IgD-negative memory B cell (primary cell): ENCODE data around the gene OR5C1. TPM values are rescaled to one million over a fixed set of nuclear protein-coding genes. Genes with fewer than 3 reads are reported as not detected.
"Not testable (repeated sequence)": the region's sequence is repeated elsewhere in the genome, so short reads cannot be mapped to it uniquely, and the experiment has no call there.

ENCODE experiments used
- H3K27ac Mint-ChIP-seq, 3 donors: one replicate each; pipeline ENCODE4 v1.8.0; 2020 to 2022; ENCODE audit warnings: mild to moderate bottlenecking in 3 of 3, mixed read lengths in 3 of 3, moderate library complexity in 1 of 3
- H3K27me3 Mint-ChIP-seq: one replicate; pipeline ENCODE4 v1.8.0; 2021; ENCODE audit warnings: mixed read lengths
- H3K36me3 Mint-ChIP-seq: one replicate; pipeline ENCODE4 v1.8.0; 2020; ENCODE audit warnings: mild to moderate bottlenecking, mixed read lengths
- H3K4me1 Mint-ChIP-seq, 3 donors: one replicate each; pipeline ENCODE4 v1.8.0; 2020 to 2022; ENCODE audit warnings: mixed read lengths in 3 of 3, mild to moderate bottlenecking in 1 of 3
- H3K4me3 Mint-ChIP-seq, 4 donors: one replicate each; pipeline ENCODE4 v1.8.0; 2020 to 2022; ENCODE audit warnings: mild to moderate bottlenecking in 4 of 4, mixed read lengths in 4 of 4, moderate library complexity in 3 of 4
- H3K9me3 Mint-ChIP-seq, 3 donors: one replicate each; pipeline ENCODE4 v1.8.0; 2020 to 2021; ENCODE audit warnings: mixed read lengths in 3 of 3, mild to moderate bottlenecking in 1 of 3
- polyA plus RNA-seq: library from polyadenylated mRNA; unstranded; fragments of 300-500 nt; fragmentation: Illumina TruSeq; gene quantifications from one replicate; pipeline ENCODE4 v1.2.3, GENCODE V29; 2021

Gene OR5C1
- polyA plus RNA-seq, 1 donor from 2014 or later, result not detected

DNA sequence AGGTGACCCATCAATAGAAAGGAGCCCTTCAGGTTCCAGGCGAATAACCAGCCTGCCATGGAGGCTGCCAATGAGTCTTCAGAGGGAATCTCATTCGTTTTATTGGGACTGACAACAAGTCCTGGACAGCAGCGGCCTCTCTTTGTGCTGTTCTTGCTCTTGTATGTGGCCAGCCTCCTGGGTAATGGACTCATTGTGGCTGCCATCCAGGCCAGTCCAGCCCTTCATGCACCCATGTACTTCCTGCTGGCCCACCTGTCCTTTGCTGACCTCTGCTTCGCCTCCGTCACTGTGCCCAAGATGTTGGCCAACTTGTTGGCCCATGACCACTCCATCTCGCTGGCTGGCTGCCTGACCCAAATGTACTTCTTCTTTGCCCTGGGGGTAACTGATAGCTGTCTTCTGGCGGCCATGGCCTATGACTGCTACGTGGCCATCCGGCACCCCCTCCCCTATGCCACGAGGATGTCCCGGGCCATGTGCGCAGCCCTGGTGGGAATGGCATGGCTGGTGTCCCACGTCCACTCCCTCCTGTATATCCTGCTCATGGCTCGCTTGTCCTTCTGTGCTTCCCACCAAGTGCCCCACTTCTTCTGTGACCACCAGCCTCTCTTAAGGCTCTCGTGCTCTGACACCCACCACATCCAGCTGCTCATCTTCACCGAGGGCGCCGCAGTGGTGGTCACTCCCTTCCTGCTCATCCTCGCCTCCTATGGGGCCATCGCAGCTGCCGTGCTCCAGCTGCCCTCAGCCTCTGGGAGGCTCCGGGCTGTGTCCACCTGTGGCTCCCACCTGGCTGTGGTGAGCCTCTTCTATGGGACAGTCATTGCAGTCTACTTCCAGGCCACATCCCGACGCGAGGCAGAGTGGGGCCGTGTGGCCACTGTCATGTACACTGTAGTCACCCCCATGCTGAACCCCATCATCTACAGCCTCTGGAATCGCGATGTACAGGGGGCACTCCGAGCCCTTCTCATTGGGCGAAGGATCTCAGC is 11.6 kb downstream of the OR5C1 start, which contains the start of gene OR1K1:
Gene OR1K1, plus strand, starts transcription at position 58 of the 995 bp plus-strand sequence. Its CDS starts 0 bp downstream, at position 58.
- H3K27me3 Mint-ChIP-seq, result no peaks in the 10 kb centered on the region
- peaks cover 1% of the 10 kb centered on the region for H3K36me3 Mint-ChIP-seq
- H3K27ac Mint-ChIP-seq, result no peak within 1 kb of the TSS
- peaks cover 0 to 4% (median 2%) of the 10 kb centered on the region in 3 donors for H3K4me1 Mint-ChIP-seq
- no peak within 1 kb of the TSS for H3K4me3 Mint-ChIP-seq
- no peaks in the 10 kb centered on the region for H3K9me3 Mint-ChIP-seq

DNA sequence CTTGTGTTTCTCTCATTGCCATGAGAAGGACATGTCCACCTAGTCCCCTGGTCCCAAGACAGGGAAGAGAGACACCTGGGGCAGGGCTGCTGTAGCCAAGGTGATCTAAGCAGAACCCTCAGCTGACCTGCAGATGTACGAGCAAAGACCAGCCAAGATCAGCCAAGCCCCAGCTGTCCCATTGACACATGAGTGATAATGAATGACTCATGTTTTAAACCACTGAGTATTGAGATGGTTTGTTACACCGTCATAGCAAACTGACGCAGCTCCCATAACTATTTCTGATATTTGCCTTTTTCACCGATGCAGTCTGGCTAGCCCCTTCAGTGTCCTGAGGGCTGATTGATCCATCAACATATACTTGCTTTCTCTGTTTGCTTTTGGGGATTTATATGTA is 17.9 kb downstream of the OR5C1 start:
- H3K27ac Mint-ChIP-seq, result no peak overlapping the region
- H3K9me3 Mint-ChIP-seq, result no peaks in the 10 kb centered on the region
- H3K4me3 Mint-ChIP-seq, result no peak overlapping the region
- H3K4me1 Mint-ChIP-seq, result no peaks in the 10 kb centered on the region
- no peaks in the 10 kb centered on the region for H3K27me3 Mint-ChIP-seq
- H3K36me3 Mint-ChIP-seq, result peaks cover 1% of the 10 kb centered on the region

DNA sequence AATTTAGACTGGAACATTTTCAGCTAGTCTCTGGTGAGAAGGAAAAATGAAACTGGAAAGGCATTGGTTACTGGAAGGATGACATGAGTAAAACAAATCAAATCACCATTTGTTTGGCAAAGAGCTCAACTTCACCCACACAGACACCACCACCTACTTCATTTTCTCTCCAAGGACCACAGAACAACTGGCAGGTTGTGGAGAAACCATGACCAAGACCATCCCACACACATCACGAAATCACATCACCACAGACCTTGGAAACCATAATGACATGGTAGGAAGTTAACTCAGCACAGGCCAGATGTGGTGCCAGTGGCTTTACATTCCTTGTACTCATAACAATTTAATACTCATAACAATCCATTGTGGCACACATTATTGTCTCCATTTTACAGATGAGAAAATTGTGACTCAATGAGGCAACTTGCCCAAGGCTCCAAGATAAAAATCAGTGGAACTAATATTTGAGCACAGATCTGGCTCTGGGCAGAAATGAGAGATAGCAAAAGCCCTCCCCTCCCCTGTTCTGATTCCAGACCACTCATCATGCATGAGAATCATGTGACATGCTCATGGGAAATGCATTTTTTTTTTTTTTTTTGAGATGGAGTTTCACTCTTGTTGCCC is 18.7 kb downstream of the OR5C1 start:
- Mint-ChIP-seq H3K4me1 (no peaks in the 10 kb centered on the region), H3K27me3 (no peaks in the 10 kb centered on the region), H3K36me3 (no peaks in the 10 kb centered on the region), H3K27ac (no peak overlapping the region), H3K9me3 (no peaks in the 10 kb centered on the region), H3K4me3 (no peak overlapping the region)

DNA sequence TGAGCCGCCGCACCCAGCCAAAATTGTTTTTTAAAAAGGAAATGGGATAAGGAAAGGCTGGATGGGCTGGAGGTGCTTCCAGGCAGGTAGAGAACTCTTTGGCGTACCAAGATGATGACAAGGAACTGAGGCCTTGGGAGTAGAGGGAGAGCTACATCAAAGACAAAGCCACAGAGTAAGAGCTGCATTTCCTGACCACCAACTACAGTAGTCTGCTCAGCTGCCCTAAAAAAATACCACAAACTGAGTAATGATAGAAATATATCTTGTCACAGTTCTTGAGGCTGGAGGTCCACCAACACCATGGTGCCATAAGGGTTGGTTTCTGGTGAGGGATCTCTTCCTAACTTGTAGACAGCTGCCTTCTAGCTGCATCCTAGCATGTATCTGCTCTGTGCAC is 19.4 kb downstream of the OR5C1 start:
- Mint-ChIP-seq H3K27ac (no peak overlapping the region), H3K27me3 (no peaks in the 10 kb centered on the region), H3K36me3 (no peaks in the 10 kb centered on the region), H3K4me3 (no peak overlapping the region), H3K4me1 (no peaks in the 10 kb centered on the region), H3K9me3 (no peaks in the 10 kb centered on the region)

DNA sequence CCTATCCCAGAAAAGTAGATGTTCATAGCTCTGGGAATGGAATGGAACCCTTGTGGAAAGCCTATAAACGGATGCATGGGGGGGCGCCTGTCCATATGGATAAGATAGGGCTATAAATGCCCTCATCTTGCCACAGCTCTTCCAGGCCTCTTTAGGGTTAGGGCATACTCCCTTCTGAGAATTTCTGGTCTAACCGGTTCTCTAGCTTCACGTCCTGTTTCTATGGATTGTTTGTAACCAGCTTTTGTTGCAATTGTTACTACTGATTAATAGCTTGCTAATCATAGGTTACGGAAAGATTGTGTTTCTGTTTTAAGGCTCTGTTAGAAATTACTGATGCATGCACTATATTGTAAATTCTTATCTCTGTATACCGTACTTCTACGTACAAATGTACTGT is 20.5 kb downstream of the OR5C1 start:
- H3K36me3 Mint-ChIP-seq, H3K27ac Mint-ChIP-seq, H3K9me3 Mint-ChIP-seq, H3K27me3 Mint-ChIP-seq, H3K4me1 Mint-ChIP-seq, H3K4me3 Mint-ChIP-seq: not testable (repeated sequence)

DNA sequence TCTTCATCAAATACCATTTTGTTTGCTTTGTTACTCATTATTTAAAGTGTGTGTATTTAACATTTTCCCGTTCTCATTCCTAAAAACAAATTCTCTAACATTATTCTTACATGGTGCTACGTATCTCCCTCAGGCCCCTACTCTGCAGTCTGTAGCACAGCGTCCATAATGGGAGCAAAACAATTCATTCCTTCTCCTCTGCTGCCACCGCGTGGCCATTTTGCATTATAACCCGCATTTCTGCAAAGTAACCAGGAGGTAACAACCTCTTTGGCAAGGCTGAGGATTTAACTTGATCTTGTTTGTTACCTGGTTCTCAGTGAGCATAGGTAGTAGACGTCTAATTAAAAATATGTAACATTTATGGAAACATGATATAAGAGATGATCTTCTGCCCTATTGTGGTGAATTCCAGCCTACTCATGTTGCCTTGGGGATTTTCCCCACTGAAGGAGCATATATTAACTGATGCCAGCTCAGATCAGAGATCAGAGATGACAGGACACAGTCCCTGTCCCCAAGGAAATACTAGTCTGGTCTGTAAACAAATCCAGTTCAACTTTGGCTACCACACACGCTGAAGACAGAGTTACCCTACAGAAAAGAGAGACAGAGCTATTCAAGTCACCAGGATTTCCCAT is 21.7 kb downstream of the OR5C1 start:
- H3K4me3 Mint-ChIP-seq, result no peak overlapping the region
- no peak overlapping the region for H3K27ac Mint-ChIP-seq
- H3K27me3 Mint-ChIP-seq, result no peaks in the 10 kb centered on the region
- no peaks in the 10 kb centered on the region for H3K9me3 Mint-ChIP-seq
- H3K4me1 Mint-ChIP-seq, result peaks cover 0 to 7% (median 1%) of the 10 kb centered on the region in 3 donors
- H3K36me3 Mint-ChIP-seq, result peaks cover 3% of the 10 kb centered on the region

DNA sequence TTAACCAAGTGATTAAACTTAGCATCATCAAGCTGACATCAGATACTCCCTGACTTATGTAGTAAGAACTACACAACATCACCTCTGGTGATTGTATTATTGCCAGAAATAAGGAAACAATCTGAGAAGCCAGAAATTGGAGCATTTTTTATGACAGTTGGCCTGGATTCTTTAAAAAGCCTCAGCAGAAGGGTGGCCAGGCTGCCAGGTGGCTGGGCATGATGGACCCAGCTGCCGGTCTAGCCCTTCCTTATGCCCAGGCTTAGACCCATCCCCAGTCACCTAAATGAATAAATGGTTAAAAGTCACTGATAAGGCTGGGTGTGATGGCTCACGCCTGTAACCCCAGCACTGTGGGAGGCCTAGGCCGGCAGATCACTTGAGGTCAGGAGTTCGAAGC is 24.0 kb downstream of the OR5C1 start:
- Mint-ChIP-seq H3K4me1 (peaks cover 7 to 9% (median 9%) of the 10 kb centered on the region in 3 donors), H3K27me3 (no peaks in the 10 kb centered on the region), H3K4me3 (no peak overlapping the region), H3K9me3 (no peaks in the 10 kb centered on the region), H3K27ac (no peak overlapping the region), H3K36me3 (peaks cover 4% of the 10 kb centered on the region)

DNA sequence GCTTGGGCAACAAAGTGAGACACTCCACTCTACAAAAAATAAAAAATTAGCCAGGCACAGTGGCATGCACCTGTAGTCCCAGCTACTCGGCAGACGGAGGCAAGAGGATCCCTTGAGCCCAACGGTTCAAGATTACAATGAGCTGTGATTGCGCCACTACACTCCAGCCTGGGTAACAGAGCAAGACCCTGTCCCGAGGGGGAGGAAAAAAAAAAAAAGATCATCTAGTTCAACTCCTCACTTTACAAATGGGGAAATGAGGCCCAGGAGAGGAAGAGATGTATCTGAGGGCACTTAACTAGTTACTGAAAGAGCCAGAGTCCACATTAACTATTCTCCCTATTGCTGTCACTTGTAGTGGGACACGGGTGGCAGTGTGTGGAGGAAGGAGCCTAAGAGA is 25.8 kb downstream of the OR5C1 start:
- Mint-ChIP-seq H3K36me3 (peaks cover 4% of the 10 kb centered on the region), H3K4me1 (peaks cover 7 to 9% (median 9%) of the 10 kb centered on the region in 3 donors), H3K4me3 (no peak overlapping the region), H3K9me3 (no peaks in the 10 kb centered on the region), H3K27ac (peak overlapping the region in 2 of 3 donors; percentile 32 to 41), H3K27me3 (no peaks in the 10 kb centered on the region)

DNA sequence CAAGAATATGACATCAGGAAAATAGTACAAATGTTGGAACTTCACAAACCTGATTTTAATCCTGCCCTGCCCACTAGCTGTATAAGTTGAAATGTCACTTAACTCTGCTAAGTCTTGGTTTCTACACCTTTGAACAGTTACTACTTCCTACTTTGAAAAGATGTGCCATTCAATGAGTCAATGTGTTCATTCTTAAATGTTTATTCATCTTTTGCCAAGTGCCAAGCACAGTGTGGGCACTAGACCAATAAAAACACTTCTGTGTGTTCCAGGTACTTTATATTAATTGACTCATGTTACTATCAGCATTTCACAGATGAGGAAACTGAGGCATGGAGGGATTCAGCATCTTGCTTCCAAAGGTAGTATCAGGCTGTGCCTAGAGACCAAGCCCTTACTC is 26.8 kb downstream of the OR5C1 start:
- Mint-ChIP-seq H3K36me3 (peaks cover 7% of the 10 kb centered on the region), H3K4me1 (peaks cover 9% of the 10 kb centered on the region in 3 donors), H3K9me3 (no peaks in the 10 kb centered on the region), H3K27ac (peak overlapping the region in 2 of 3 donors; percentile 14 to 37), H3K27me3 (no peaks in the 10 kb centered on the region), H3K4me3 (no peak overlapping the region)

DNA sequence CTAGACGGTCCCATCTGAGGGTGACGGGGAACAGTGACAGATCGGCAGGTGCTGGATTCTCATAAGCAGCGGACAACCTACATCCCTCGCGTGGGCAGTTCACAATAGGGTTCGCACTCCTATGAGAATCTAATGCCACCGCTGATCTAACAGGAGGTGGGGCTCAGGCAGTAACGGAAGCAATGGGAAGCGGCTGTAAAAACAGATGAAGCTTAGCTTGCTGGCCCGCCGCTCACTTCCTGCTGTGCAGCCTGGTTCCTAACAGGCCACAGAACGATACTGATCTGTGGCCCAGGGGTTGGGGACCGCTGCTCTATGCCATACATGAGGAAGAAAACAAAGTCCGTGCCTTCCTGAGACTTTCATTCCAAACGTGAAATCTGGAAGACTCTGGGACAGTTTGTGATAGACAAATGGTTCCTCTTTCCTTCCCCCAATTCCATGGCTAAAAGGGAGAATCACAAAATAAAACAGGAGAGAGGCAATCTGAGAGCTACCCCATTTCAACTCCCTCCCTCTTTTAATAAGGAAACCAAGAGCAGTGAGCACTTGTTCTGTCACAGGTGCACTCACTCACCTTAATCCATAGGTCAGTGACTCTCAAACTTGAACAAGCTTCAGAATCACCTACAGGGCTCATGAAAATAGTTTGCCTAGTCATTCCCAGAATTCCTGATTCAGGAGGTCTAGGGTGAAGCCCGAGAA is 27.6 kb downstream of the OR5C1 start:
- H3K4me3 Mint-ChIP-seq, result peak overlapping the region in 2 of 4 donors; percentile 41 to 74
- H3K36me3 Mint-ChIP-seq, result peaks cover 7% of the 10 kb centered on the region
- H3K27me3 Mint-ChIP-seq, result no peaks in the 10 kb centered on the region

DNA sequence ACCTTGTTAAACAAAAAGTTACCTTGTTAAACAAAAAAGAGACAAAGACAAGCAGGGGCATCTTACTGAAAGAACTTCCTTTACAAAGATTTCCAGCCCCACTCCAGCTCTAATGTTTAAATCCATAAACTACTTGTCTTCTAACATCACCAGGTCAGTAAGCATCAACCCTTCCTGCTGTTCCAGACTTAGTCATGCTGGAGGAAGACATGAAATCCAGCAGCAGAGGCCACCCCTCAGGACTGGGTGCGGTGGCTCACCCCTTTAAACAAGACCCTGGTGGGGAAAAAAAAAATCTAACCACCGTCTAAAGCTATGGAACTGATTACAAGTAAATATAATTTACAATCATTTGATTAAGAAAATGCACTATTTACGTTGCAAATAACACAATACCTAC is 30.6 kb downstream of the OR5C1 start:
- Mint-ChIP-seq H3K4me3 (no peak overlapping the region), H3K36me3 (peaks cover 7% of the 10 kb centered on the region), H3K27ac (no peak overlapping the region), H3K4me1 (peaks cover 15 to 20% (median 15%) of the 10 kb centered on the region in 3 donors), H3K27me3 (no peaks in the 10 kb centered on the region), H3K9me3 (no peaks in the 10 kb centered on the region)

More for the DNA sequence above, 27.6 kb downstream of the OR5C1 start:
- Mint-ChIP-seq H3K27ac (peak overlapping the region in 2 of 3 donors; percentile 64 to 67), H3K9me3 (no peaks in the 10 kb centered on the region), H3K4me1 (peaks cover 9 to 12% (median 9%) of the 10 kb centered on the region in 3 donors)

DNA sequence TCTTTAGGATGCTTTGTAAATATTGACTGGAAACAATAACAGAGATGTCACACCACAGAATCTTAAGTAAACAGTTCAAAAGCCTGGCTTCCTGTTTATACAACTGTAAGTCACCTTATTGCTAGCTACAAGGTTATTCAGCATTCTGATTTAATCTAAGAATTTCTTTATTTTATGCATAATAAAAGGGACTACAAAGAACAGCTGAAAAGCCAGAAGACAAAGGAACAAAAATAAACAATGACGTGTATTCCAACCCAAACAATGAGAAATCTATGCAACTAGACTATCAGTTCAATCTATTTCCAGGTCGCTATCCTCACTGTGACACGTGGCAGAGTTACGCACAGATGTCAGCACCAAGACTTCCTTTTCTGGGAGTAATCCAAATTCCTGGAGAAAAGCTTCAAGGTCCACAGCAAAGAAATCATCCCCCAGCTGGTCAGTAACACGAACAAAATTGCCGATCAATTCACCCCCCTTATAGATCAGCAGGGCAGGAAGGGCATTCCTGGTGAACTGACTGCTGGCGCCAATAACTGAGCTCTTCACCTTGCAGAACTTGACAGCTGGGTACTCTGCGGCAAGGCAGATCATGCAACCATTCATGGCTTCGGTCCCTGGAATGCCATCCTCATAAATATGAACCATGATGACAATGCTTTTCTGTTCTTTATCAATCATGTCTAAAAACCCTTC is 31.2 kb downstream of the OR5C1 start:
- H3K27me3 Mint-ChIP-seq, result no peaks in the 10 kb centered on the region
- H3K4me1 Mint-ChIP-seq, result peaks cover 10 to 20% (median 18%) of the 10 kb centered on the region in 3 donors
- H3K27ac Mint-ChIP-seq, result peak overlapping the region in 1 of 3 donors; percentile 67
- no peaks in the 10 kb centered on the region for H3K9me3 Mint-ChIP-seq
- H3K4me3 Mint-ChIP-seq, result no peak overlapping the region
- H3K36me3 Mint-ChIP-seq, result peaks cover 8% of the 10 kb centered on the region

DNA sequence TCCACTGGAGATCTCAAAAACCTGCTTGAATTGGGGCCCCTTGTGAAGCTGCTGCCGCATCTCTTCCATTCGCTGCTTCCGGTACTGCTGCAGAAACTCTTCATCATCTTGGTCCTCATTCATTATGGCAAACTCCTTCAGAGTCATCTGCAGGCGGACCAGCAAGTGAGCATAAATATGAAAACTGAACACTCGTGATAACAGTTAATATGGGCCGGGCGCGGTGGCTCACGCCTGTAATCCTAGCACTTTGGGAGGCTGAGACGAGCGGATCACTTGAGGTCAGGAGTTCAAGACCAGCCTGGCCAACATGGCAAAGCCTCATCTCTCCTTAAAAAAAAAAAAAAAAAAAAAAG is 31.7 kb downstream of the OR5C1 start:
- Mint-ChIP-seq H3K4me1 (peaks cover 7 to 20% (median 18%) of the 10 kb centered on the region in 3 donors), H3K27me3 (no peaks in the 10 kb centered on the region), H3K9me3 (no peaks in the 10 kb centered on the region), H3K27ac (peak overlapping the region in 1 of 3 donors; percentile 67), H3K36me3 (peaks cover 6% of the 10 kb centered on the region), H3K4me3 (no peak overlapping the region)

DNA sequence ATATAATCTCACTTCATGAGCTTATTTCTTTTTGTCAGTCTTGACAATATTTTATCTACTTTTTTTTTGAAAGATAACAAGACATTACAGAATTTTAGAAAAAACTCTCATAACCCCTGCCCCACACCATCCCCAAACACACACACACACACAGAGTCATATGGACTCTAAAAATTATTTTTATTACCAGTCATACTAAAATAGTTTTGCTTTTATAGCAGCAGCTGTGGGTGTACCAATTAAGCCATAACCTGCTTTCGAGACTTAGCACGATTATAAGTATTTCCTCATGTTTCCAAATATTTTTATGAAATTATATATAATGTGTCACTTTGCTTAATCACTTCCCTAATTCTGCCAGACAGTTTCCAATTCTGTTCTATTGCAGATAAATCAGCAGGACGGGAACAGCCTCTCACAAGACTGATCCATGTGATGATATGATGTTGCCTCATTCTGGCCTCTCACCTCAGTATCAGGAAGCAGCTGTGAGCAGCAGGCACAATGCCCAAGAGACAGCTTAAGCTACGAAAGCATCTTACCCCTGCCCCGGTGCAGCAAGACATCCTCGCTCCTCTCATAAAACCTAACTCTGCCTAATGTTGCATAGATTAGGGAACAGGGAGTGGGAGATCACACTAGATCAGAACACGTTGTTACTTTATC is 32.7 kb downstream of the OR5C1 start:
- Mint-ChIP-seq H3K27ac (peak overlapping the region in 2 of 3 donors; percentile 52 to 59), H3K4me1 (peaks cover 8 to 17% (median 11%) of the 10 kb centered on the region in 3 donors), H3K27me3 (no peaks in the 10 kb centered on the region), H3K9me3 (no peaks in the 10 kb centered on the region), H3K4me3 (no peak overlapping the region), H3K36me3 (peaks cover 6% of the 10 kb centered on the region)
